ENCODE measurements around the gene RPRD1B. TPM values are rescaled to one million over a fixed set of nuclear protein-coding genes. Genes with fewer than 3 reads are reported as not detected.

Gene RPRD1B
- total and polyA plus RNA-seq, 3 donors from 2014 or later = 30.4 to 50.5 (median 41.9) TPM

GRCh38 chr20:37986873-37987601 lies 46.5 kb upstream of the RPRD1B start:
- Histone ChIP-seq H3K4me3 (no peak overlapping the region), H3K4me1 (peaks cover 37% of the 10 kb centered on the region), H3K36me3 (ENCODE audit: low read depth, missing control alignments) (no peaks in the 10 kb centered on the region), H3K27me3 (no peaks in the 10 kb centered on the region), H3K27ac (no peak overlapping the region), H3K9me3 (no peaks in the 10 kb centered on the region)
- DNase-seq = no peak
- TF ChIP-seq CTCF (IDR thresholded peaks at IDR 0.05) = no peak
- no peak for TF ChIP-seq POLR2A (IDR thresholded peaks at IDR 0.05)
- 61 to 72% methylated on average over 7 to 9 of the region's 9 CpGs for WGBS, 2 donors
- intact Hi-C loops (cut with DNase I; ENCODE audit: low total_unique reads) = loop anchor here (10.0 kb wide), 1 partner anchor 82 kb away; the partner anchor contains the start of gene VSTM2L

- Histone ChIP-seq H3K27ac (no peak overlapping the region), H3K9me3 (no peaks in the 10 kb centered on the region), H3K4me3 (no peak overlapping the region), H3K36me3 (ENCODE audit: low read depth, missing control alignments) (no peaks in the 10 kb centered on the region), H3K4me1 (peaks cover 42% of the 10 kb centered on the region), H3K27me3 (no peaks in the 10 kb centered on the region)
- no peak for TF ChIP-seq CTCF (IDR thresholded peaks at IDR 0.05)
- no peak for TF ChIP-seq POLR2A (IDR thresholded peaks at IDR 0.05)
- WGBS, 2 donors = 70 to 85% methylated on average over 12 of the region's 12 CpGs
- intact Hi-C loops (cut with DNase I; ENCODE audit: low total_unique reads) = loop anchor here (10.0 kb wide), 1 partner anchor 83 kb away; the partner anchor contains the start of gene VSTM2L
- DNase-seq = no peak
Observed at GRCh38 chr20:37987602-37988290, 45.8 kb upstream of the RPRD1B start.

DNA sequence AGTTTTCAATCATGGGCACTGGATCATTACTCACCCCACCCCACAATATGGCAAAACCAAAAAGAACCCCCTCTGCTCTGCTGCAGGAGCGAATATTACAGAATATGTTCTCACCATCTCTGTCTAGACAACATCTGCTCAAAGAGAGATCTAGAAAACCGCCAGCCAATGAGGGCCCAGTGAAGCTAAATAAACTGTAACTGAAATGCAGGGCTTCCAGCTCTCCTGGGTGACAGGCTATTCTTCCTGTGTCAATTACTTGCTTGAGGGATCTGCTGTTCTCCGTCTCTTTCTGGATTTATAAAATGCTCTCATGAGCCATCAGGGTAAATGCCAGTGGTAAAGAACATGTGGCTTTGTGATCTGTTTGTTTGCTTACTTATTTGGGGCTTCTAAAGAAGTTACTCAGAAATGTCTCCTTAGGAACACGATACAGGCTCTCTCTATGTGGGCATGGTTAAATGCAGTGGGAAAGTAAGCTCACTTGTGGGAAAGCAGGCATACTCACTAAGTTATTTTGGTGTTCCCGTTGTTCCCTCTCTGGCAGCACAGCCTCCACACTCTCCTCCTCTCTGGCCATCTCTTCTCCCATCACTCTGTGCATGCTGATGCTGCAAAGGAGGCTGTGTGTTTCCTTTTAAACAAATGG lies 45.1 kb upstream of the RPRD1B start:
- no peaks in the 10 kb centered on the region for H3K36me3 ChIP-seq (ENCODE audit: low read depth, missing control alignments)
- no peaks in the 10 kb centered on the region for H3K27me3 ChIP-seq
- intact Hi-C loops (cut with DNase I; ENCODE audit: low total_unique reads) = loop anchor here (10.0 kb wide), 1 partner anchor 84 kb away; the partner anchor contains the start of gene VSTM2L
- H3K27ac ChIP-seq = no peak overlapping the region
- WGBS, 2 donors = 88 to 89% methylated on average over 5 of the region's 5 CpGs
- no peaks in the 10 kb centered on the region for H3K9me3 ChIP-seq
- TF ChIP-seq CTCF (IDR thresholded peaks at IDR 0.05) = no peak
- TF ChIP-seq POLR2A (IDR thresholded peaks at IDR 0.05) = no peak
- DNase-seq = no peak
- peaks cover 49% of the 10 kb centered on the region for H3K4me1 ChIP-seq
- H3K4me3 ChIP-seq = no peak overlapping the region

DNA sequence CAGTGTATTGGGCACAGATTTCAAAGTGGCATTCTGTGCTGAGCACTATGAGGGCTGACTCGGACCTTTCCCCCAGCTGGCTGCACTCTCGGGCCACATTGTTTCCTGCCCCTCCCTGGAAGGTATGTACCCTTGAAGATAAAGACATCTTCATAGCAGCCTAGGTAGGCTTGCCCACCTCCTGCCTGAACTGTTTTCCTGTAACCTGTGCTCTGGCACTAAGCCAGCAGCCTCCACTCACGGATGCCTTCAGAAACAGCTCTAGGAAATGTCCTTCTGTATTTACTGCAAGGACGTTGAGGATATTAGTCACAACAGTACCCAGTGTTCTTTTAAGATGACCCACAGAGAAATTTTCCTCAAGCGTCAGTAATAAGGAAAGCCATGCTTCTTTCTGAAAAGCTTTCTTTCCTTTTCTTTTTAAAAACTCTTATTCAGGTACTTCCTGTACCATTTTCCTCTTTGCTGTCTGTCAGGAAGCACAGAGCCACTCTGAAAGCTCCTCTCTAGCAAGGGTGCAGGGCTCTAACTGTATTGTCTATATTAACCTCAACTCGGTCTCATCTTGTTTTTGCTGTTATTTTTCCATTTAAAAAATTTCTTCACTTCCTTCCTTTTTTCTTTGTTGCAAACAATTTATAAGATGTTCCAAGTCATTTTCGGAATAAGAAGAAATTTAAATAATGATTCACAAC lies 43.8 kb upstream of the RPRD1B start:
- no peak overlapping the region for H3K27ac ChIP-seq

More for the DNA sequence above, 43.8 kb upstream of the RPRD1B start:
- no peaks in the 10 kb centered on the region for H3K9me3 ChIP-seq
- H3K27me3 ChIP-seq = no peaks in the 10 kb centered on the region
- WGBS, 2 donors = 53 to 56% methylated on average over 7 of the region's 7 CpGs
- H3K36me3 ChIP-seq (ENCODE audit: low read depth, missing control alignments) = no peaks in the 10 kb centered on the region
- TF ChIP-seq CTCF (IDR thresholded peaks at IDR 0.05) (no peak), POLR2A (IDR thresholded peaks at IDR 0.05) (no peak)
- intact Hi-C loops (cut with DNase I; ENCODE audit: low total_unique reads) = loop anchor here (10.0 kb wide), 2 partner anchors 85 to 425 kb away; partner anchors contain the start of gene VSTM2L
- H3K4me1 ChIP-seq = peaks cover 47% of the 10 kb centered on the region
- no peak for DNase-seq
- no peak overlapping the region for H3K4me3 ChIP-seq
